Mesenteric fat pad (tissue), 1 donor: Measurements from ENCODE around the gene NPHP4. TPM values are rescaled to one million over a fixed set of nuclear protein-coding genes. Genes with fewer than 3 reads are reported as not detected.
"Not testable (repeated sequence)": the region's sequence is repeated elsewhere in the genome, so short reads cannot be mapped to it uniquely, and the experiment has no call there.

Experiments
- DNase-seq: peaks from one replicate; pipeline ENCODE4 v3.0.0-alpha.2; 2020; ENCODE audit warnings: low spot score
- total RNA-seq: library from RNA; stranded (reverse); fragmentation: NEBNext Ultra II Directional; extraction: Animal tissue kit (Norgen Biotek cat#: 25700); gene quantifications from one replicate; pipeline ENCODE4 v1.2.1, GENCODE V29; 2021
- donor health status: DM: yes; HTN: yes; CAD: no.

The NPHP4 gene
- total RNA-seq, 1 donor from 2014 or later, result 37.6 TPM

DNA sequence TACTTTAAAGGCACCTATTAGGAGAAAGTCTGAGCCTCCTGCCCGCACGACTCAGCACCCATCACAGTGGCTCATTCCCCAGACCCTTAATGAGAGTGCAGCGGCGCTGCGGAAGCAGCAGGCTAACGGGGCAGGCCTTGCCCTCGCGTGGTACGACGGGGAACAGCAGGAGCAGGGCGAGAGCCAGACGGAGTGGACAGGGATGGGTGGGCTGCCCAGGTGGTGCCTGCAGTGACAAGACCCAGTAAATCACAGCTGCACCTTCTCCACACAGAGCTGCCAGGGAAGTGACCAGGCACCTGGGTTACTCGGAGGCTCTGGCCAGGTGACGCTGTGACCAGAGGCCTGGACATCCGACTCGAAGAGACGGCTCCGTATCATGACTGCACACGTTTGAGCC, 131.9 kb downstream of the NPHP4 start:
- DNase-seq, result no peak

DNA sequence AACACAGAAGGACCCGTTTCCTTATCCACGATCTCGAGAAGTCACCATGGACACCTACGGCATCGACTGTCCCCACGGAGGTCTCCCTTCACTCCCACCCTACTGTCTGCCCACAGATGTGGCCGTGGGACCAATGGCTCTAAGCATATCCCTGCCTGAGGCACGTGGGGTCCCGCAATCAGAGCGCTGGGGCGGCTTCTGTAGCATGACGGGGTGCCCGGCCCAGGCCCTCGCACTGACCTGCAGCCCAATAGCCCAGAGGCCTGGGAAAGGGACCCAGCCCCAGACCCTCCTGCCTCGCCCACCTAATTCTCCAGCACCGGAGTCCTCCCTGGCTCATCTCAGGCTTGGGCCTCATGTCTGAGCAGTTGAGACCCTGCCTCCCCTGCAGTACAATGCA, 132.5 kb downstream of the NPHP4 start:
- no peak for DNase-seq

DNA sequence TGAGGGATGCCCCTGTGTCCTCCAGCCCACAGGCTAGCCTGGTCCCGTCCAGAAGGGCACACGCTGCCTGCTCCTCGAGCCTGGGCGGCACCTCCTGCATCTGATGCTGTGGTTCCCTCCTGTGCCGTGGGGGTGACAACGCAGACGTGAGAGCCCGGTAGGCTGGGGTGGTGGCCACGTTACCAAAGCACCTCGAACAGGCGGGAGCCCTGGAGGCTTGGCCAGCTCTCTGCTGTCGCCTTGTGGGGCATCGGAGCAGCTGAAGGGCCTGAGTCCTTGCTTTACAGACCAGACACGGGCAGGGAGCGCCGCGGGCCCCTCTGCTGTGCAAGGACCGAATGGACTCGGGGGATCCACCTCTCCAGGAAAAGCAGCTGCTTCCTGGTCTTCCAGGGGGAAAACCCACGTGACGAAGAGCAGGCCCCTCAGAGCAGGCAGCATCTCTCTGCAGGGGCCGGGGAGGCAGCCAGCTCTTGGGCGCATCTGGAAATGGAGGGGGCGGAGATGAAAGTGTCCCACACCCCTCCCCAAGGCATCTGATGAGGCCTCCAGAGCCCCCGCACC, 133.3 kb downstream of the NPHP4 start:
- no peak for DNase-seq

DNA sequence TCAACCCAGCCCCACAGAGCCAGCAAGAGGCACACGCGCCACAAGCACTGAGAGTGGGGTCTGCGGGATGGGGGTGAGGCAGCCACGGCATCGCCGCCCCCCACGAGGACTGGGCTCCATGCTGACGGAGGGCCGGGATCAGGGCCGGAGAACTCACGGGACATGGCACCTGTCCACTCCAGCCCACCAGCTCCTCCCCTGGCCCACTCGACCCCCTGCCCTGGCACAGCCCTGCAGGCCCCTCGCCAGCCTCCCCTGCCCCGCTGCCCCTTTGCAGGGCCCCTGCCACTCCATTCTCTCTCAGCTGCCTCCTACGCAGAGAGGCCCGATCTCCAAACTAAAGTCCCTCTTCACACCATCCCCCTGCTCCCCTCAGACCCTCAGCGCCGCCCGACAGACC, 134.0 kb downstream of the NPHP4 start:
- DNase-seq, result no peak

DNA sequence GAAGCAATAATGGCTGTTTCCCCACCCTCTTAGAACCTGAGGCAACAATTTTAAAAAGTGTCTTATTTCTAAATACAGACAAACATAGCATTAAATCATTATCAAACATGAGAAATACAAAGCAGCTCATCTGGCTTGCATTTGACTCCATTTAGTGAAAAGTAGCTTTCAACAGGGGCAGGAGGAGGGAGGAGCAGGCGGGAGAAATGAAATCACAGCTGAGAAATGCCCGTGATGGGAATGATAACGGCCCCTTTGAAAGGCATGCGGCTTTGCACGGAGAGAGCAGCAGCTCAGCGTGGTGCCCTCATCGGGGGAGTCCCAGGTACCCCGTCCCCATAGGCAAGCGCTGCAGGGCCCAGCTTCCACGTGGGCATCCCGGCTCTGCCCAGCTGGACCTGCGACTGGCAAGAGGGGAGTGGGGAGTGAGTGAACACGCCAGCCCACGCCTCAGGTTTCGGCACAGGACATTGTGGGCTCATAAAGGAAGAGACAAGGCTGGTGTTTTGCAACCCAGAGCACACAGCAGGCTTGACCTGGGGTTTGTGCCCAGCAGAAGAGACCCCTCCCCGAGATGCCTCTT, 134.6 kb downstream of the NPHP4 start:
- DNase-seq, result no peak

DNA sequence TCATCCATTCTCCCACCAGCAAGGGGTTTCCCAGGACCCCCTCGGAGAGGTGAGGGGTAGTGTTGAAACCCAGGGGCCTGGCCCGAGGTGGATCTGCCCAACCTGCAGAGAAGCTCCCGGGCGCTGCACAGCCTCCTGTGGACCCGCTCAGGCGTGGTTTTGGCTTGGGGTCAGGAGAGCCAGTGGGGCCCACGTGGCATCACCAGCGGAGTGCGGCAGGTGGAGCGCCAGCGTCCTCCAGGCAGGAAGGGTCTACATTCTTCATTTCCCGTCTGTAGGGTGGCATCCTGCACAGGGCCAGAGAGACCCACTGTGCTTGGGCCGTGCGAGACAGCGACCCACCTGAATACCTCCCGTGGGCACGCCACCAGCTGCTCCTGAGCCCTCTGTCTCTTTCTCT, 135.2 kb downstream of the NPHP4 start:
- DNase-seq, result no peak

DNA sequence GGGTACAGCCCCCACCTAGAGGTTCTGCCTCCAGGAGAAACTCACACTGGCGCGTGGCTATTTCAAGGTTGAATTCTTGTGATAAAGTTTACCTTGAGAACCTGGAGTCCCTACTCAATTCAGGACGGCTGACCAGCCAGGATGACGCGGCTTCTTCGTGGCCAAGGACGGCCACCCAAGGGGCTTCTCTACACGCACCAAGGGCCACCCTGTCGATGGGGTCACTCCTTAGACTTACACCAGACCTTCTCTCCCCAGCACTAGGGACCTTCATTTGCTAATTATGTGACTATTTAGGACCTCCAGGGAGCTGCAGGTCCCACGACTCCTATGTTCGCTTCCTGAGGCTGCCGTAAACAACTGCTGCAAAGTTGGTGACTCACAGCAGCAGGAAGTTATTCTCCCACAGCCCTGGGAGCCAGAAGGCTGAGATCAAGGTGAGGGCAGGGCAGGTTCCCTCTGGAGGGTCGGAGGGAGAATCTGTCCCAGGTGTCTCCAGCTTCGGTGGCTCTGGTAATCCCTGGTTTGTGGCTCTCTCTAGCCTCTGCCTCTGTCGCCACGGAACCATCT, 135.9 kb downstream of the NPHP4 start:
- no peak for DNase-seq

DNA sequence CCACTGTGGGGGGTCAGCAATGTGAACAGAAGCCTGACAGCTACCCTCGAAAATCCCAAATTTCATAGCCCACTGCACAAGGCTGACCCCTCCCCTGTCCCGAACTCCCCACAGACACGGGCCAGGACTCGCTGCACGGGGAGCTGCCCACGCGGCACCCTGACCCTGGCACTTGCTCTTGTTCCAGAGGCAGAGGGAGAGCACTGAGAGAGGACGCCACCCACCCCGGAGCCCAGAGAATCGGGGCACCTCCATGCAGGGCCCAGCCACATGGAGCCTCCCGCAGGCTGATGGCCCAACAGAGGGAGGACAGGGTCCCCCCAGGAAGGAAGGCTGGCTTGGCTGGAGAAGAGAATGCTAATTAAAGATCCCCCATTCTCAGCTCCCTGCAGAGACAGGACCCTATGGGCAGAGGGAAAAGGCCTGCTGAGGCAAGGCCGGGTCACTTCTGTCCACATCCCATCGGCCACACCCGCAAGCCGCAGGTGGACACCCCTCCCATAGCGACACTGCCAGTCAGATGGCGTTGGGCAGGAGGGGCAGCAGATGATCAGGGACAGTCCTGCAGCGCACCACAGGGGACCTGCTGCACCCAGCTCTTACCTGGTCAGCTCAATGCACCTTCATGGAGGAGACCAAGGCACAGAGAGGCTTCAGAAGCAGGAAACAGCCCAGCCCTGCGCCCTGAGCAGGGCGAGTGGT, 136.9 kb downstream of the NPHP4 start:
- no peak for DNase-seq

DNA sequence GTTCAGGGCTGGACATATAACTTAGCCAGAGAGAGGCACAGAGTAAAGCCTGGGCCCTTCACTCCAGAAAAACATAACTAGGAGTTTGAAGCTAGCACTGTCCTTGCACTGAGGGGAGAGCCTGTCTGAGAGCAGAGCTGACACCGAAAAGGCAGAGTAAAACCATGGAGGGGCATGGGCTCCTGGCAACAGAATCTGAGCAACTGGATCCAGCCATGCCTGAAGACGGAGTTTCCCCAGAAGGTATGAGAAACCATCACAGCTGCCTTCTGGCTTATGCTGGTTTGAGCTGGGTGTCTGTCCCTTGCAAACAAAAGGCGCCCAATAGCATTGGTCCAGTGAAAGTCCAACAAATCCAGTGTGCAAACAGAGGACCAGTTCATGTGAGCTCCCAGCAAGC, 137.5 kb downstream of the NPHP4 start:
- DNase-seq, result no peak

DNA sequence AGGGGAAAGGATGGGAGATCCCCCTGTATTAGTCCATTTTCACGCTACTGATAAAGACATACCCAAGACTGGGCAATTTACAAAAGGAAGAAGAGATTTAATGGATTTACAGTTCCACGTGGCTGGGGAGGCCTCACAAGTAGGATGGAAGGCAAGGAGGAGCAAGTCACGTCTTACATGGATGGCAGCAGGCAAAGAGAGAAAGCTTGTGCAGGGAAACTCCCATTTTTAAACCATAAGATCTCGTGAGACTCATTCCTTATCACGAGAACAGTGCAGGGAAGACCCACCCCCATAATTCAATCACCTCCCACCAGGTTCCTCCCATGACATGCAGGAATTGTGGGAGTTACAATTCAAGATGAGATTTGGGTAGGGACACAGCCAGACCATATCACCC, 138.4 kb downstream of the NPHP4 start:
- DNase-seq, result not testable (repeated sequence)

DNA sequence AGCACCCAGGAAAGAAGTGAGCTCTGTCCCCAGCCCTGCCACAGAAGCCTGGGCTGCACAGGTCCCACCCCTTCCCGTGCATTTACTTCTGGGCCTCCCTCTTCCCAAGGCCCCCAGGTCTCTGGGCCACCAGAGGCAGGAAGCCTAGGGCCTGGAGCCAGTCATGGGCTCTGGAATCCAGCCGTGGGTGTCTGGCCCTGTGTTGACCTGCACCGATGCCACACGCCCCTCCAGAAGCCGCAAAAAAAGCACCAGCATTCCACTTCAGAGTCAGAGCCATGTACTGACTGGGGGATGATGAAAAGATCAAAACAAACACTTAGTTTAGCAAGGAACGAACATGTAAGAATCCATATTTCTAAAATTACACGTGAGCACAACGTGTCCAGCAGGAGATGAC, 141.7 kb downstream of the NPHP4 start:
- DNase-seq, result no peak

DNA sequence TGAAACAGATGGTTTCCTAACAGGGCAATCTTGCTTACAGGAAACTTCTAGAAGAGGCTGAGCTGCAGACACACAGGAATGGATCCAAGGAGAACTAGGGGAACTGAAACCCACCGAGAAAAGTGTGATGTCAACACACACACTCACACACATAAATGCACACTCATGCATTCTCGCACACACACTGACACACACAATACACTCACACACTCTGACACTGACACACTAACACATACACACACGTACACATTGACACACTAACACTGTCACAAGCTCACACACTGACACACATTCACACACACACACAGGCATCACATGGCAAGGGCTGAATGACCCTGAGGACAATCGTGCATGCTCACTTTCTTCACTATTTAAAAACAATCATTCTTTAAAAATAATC, 142.7 kb downstream of the NPHP4 start:
- no peak for DNase-seq

DNA sequence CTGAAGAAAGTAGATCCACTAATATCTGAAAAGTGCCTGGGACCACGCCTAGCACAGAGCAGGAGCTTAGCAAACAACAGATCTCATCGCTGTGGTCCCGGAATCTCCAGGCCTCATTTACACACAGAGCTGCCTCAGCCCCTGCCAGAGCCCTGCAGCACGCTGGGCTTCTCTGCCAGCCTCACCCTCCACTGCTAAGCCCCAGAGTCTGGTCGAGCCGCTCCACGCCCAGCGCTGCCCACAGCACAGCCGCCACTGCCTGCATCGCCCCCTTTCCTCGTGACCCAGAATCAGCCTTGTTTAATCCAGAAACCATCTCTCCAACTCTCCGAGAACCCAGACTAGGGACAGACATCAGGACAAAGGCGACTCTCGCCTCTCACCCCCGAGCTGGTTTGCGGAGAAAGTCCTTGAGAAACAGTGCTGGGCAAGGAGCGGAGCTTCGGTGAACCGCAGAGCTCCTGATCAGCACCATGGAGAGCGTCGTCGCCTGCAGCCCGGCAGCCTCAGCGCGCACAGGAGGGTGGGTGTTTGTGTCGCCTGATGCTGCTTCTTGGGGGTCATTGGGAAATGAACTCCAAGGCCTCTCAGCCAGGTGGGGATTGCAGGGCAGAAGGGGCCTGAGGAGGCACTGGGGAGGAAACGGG, 145.1 kb downstream of the NPHP4 start:
- no peak for DNase-seq

DNA sequence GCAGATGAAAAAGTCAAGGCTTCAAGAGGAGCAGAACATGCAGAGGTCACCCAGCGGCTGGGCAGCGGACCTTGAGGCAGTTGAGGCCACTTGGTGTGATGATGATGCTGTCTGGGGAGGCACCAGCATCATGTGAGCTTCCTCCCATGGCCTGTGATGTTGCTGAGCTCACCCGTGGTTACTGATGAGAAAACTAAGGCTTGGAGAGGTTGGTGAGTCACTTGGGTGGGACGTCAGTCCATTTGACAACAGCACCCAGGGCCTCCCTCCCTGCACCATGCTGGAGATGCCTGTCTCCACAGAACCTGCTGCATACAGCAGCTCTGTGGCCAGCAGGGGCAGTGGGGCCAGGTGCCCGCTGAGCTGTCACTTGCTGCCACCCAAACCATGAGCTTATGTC, 146.8 kb downstream of the NPHP4 start:
- no peak for DNase-seq

DNA sequence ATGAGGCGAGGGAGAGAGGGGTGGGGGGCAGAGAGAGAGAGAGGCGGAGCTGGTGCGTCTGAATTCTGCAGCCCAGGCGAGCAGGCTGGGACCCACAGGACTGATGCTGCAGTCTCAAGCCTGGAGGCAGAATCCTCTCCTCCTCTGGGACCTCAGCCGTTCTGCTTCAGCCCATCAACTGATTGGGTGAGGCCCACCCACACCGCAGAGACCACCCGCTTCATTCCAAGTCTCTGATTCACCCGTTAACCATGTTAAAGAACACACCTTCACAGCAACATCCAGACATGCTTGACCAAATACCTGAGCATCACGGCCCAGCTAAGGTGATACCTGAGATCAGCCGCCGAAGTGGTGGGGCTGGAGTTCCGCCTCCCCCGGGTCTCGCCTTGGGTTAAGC, 147.8 kb downstream of the NPHP4 start:
- no peak for DNase-seq

DNA sequence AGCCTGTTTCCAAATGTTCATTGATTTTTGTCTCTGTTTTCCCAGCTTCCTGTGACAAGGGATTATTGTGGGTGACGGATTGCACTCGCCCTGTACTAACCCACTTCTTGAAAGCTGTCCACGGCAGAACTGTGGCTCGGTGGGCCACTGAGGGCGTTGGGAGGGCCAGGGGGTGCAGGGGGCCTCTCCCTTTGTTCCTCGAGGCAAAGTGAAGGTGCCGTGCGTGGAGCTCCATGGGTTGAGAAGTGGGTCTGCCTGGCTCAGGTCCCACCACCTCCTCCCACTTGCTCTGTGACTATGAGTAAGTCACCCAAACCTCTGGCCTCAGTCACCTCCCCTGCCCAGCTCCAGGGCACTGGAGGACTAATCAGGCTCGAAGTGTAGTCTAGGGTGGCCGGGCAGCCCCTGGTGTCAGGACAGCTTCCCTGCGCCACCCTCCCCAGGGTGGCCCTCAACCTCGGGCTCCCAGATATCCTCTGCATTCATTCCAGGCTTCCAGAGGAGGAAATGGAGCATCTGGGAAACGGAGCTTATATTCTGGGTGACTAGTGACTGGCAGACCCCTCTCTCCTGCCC, 148.6 kb downstream of the NPHP4 start:
- no peak for DNase-seq

DNA sequence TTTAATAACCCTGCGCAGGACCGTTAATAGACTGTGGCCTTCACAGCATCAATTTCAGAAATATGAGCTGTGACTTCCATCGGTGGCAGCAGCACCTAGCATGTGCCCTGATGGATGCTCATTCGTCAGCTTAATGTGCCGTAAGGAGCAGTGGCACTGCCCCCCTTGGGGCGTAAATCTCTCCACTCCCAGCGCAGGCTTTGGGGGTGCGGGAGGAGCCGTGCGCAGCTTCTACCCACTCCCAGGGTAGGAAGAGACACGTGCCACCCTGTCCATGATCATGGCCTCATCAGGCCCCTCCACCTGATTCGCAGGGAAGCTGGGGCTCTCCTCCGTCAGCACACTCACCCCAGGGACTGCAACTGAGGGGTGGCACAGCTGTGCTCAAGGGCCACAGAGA, 149.5 kb downstream of the NPHP4 start:
- no peak for DNase-seq

DNA sequence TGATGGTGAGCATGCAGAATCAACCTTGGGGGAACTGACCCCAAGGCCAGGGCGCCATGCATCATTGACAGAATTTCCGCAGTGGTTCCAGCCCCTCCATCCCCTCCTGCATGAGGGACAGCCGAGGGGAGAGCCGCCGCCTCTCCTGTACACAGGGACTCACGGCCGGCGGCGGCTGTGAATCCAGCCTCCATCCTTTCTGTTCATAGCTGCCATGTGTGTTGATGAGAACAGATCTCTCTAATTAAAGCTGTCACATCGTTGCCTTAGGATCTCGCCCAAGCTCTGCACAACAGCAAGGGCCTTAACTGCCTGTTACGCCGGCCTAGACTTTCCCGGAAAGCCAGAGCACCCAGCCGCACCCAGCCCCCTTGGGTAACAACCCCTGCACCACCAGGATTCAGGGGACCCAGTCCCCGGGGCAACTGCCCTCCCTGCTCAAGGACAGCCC, 151.6 kb downstream of the NPHP4 start:
- DNase-seq, result no peak

DNA sequence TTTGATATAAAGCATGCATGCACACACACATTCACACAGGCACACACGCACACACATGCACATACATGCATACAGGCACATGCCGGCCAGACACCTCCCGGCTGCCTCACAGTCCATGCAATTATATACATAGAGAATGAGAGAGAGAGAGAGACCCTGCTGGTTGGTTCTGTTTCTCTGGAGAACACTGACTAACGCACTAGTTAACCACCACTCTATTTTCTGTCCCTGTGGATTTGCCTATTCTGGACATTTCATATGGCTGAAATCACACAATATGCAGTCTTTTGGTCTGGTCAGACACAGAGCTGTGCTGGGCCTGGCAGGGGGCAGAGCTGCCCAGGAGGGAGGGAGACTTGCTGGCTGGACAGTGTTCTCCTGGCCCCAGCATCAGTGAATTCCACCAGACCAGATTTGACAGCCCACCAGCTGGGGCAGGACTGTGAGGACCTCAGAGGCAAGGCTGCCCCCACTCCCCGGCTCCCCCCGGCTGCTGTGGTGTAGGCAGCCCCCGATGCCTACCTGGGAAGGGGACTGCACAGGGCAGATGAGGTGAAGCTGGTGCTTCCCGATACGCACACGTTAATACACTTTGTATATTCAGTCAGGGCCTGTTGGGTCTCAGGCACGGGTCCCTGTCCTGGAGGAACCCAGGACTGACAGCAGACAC, 152.2 kb downstream of the NPHP4 start:
- no peak for DNase-seq

DNA sequence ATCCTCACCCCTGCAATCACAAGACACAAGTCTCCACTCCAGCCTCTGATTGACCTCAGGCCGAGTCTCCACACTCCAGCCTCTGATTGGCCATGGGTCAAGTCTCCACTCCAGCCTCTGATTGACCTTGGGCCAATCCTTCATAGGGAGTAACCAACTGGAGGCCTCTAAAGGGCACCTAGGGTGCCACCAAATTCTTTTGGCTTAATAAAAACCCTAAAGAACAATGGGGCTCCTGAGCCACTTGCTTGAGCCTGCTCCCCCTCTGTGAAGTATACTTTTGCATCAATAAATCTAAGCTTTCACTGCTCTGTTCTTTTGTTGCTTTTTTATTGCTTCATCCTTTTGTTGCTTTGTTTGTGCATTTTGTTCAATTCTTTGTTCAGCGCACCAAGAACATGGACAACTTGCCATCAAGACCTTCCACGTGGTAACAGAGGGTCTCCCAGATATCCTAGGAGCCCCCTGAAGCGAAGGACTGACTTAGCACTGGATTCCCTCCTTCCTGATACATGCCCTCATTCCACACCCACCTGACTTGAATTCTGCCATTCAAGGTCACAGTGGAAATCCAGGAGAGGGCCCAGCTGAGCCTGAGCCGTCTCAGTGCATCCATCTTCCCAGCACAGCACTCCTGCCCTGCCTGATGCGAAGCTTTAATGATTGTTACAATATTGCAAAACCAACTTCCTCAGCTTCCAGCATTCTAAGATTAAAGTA, 152.9 kb downstream of the NPHP4 start:
- no peak for DNase-seq
